DOHH2 (cell line): ENCODE results near the gene CCR9.

Experiments
- H3F3A ChIP-seq: fragments of 200-600 bp; sonication (generic), shearing (Covaris generic); 2 replicates; pipeline ENCODE4 v1.6.0; 2016; ENCODE audit warnings: antibody characterized with exemption, mild to moderate bottlenecking; ENCODE audit not compliant: control insufficient read depth, insufficient read depth
- H3K27ac ChIP-seq: fragments of 200-600 bp; sonication (generic); 2 replicates; pipeline ENCODE4 v1.5.1; 2014; ENCODE audit warnings: low read depth, mild to moderate bottlenecking, low read length, moderate library complexity
- H3K27me3 ChIP-seq: fragments of 200-600 bp; sonication (generic); 2 replicates; pipeline ENCODE4 v1.6.1; 2014; ENCODE audit warnings: mild to moderate bottlenecking, low read length, mixed read lengths; ENCODE audit not compliant: control insufficient read depth
- H3K36me3 ChIP-seq: fragments of 200-600 bp; sonication (generic); 2 replicates; pipeline ENCODE4 v1.6.1; 2014; ENCODE audit warnings: mild to moderate bottlenecking, low read length, moderate library complexity, mixed read lengths; ENCODE audit not compliant: control insufficient read depth
- H3K4me1 ChIP-seq: fragments of 200-600 bp; sonication (generic); 2 replicates; pipeline ENCODE4 v1.6.1; 2014; ENCODE audit warnings: mild to moderate bottlenecking, low read length, mixed read lengths; ENCODE audit not compliant: control insufficient read depth
- H3K4me2 ChIP-seq: fragments of 200-600 bp; sonication (generic); 2 replicates; pipeline ENCODE4 v1.6.0; 2014; ENCODE audit warnings: mild to moderate bottlenecking, low read length, moderate library complexity
- H3K4me3 ChIP-seq: fragments of 200-600 bp; sonication (generic); 2 replicates; pipeline ENCODE4 v1.5.1; 2014; ENCODE audit warnings: mild to moderate bottlenecking, low read length, mixed read lengths
- H3K79me2 ChIP-seq: fragments of 200-600 bp; sonication (generic); 2 replicates; pipeline ENCODE4 v1.6.1; 2014; ENCODE audit warnings: mild to moderate bottlenecking, low read length, mixed read lengths; ENCODE audit not compliant: control insufficient read depth
- H3K9me2 ChIP-seq: fragments of 200-600 bp; sonication (generic); replicated peaks from 2 replicates; pipeline ENCODE4 v1.6.1; 2014; ENCODE audit warnings: mild to moderate bottlenecking, low read length, mixed read lengths; ENCODE audit not compliant: control insufficient read depth
- H3K9me3 ChIP-seq: fragments of 200-600 bp; sonication (generic); 2 replicates; pipeline ENCODE4 v1.6.1; 2014; ENCODE audit warnings: antibody characterized with exemption, low read length, mixed read lengths; ENCODE audit not compliant: control insufficient read depth, insufficient read depth
- H4K20me1 ChIP-seq: fragments of 200-600 bp; sonication (generic); 2 replicates; pipeline ENCODE4 v1.6.0; 2014; ENCODE audit warnings: low read depth, mild to moderate bottlenecking, antibody characterized with exemption, low read length, moderate library complexity; ENCODE audit not compliant: control insufficient read depth, insufficient read depth
- EZH2phosphoT487 ChIP-seq: fragments of 200-600 bp; sonication (generic); IDR thresholded peaks from 2 replicates; pipeline ENCODE4 v1.6.1; 2017; ENCODE audit warnings: borderline replicate concordance, mild to moderate bottlenecking, antibody characterized with exemption, low read length, moderate library complexity, mixed read lengths
- TF ChIP-seq, protein P1 (sequence below): fragments of 200-600 bp; sonication (generic); IDR thresholded peaks from one replicate; pipeline ENCODE4 v1.5.1; 2014; ENCODE audit warnings: antibody characterized with exemption, mild to moderate bottlenecking, low read depth, low read length; ENCODE audit not compliant: poor library complexity, severe bottlenecking

The CCR9 gene

DNA sequence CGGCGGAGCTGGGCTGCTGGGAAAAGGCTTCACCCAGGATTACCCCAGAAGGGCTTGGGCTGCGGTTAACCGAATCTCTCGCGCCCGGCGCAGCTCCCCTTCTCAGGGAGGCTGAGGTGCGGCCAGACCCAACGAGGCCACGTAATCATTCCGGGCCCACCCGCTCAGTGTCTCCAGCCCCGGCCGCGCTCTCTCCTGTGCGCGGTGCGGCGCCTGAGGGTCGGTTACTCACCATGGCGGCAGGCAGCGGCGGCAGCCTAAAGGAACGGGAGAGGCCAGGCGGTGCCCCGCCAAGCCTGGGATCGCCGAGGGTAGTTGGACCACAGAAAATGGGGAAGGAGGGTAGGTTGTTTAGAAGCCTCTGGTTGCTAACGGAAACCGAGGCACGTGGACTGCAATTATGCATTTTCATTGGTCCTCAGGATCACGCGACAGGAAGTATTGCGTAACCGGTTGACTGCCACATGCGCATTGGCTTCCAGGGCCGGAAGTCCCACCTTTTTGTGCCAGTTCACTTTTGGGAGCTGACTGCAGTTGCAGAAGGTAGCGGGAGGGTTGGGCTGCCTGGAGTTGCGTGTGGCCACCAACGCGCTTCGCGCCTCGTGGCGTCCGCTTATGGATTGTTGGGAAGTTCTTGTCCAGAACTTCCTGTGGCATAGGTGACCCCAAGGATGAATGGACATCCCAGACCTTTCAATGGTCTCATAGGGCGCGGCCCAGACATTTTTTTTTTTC lies 44.4 kb upstream of the CCR9 start, which contains the start of gene LZTFL1:
Gene LZTFL1 (minus strand): TSS at position 363 of the 735 bp plus-strand sequence. CDS start 128 bp downstream, at position 235.
- TF ChIP-seq, protein P1, sequence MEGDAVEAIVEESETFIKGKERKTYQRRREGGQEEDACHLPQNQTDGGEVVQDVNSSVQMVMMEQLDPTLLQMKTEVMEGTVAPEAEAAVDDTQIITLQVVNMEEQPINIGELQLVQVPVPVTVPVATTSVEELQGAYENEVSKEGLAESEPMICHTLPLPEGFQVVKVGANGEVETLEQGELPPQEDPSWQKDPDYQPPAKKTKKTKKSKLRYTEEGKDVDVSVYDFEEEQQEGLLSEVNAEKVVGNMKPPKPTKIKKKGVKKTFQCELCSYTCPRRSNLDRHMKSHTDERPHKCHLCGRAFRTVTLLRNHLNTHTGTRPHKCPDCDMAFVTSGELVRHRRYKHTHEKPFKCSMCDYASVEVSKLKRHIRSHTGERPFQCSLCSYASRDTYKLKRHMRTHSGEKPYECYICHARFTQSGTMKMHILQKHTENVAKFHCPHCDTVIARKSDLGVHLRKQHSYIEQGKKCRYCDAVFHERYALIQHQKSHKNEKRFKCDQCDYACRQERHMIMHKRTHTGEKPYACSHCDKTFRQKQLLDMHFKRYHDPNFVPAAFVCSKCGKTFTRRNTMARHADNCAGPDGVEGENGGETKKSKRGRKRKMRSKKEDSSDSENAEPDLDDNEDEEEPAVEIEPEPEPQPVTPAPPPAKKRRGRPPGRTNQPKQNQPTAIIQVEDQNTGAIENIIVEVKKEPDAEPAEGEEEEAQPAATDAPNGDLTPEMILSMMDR = no peak
- TF ChIP-seq EZH2phosphoT487 = no peak
- H3K9me3 ChIP-seq = peaks cover 7% of the 10 kb centered on the region; the same call in 1 of the 2 replicates
- H3K79me2 ChIP-seq = no peaks in the 10 kb centered on the region
- peak within 1 kb of the TSS; percentile 84 for H3K4me3 ChIP-seq
- H4K20me1 ChIP-seq = no peaks in the 10 kb centered on the region
- no peaks in the 10 kb centered on the region for H3K9me2 ChIP-seq
- peak within 1 kb of the TSS; percentile 75 for H3K4me2 ChIP-seq
- H3K27me3 ChIP-seq = no peaks in the 10 kb centered on the region; the same call in 1 of the 2 replicates
- peaks cover 10% of the 10 kb centered on the region for H3K4me1 ChIP-seq
- H3K36me3 ChIP-seq = no peaks in the 10 kb centered on the region
- H3F3A ChIP-seq = no peaks in the 10 kb centered on the region
- H3K27ac ChIP-seq = no peak within 1 kb of the TSS

DNA sequence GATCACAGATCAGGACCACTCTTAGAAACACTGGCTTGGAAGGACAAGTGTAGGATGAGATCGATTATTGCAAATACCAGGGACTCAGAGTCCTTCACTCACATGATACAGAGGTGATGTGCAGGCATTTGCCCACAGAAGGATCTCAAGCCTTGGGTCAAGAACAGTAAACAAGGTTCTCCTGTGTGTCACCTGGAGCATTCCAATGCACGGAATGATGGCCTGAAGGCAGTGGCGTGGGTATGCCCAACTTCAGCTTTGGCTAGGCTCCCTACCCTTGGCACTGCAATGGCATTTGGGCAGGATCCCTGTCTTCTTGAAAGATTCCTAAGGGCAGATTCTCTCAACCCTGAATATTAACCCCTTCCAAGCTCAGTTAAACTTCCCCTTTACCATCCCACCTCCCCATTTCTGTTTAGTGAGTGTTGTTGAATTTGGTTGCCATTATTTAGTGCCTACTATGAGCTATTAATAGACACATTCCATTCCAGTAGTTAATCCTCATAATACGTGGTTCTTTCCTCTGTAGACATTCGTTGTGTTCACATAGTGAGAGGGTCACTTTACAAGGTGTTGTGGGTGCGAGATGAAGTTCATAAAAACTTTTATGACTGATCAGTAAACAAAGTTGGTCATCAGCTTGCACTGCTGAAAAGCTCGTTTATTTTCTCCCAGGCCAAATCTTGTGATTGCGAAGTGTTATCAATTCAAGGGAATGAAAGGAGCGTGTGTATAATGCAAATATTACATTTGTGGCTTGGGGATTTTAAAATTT lies 43.3 kb upstream of the CCR9 start:
- H3K27ac ChIP-seq = no peak overlapping the region
- H3K9me3 ChIP-seq = peaks cover 7% of the 10 kb centered on the region; the same call in 1 of the 2 replicates
- no peak overlapping the region for H3K4me3 ChIP-seq
- H3K79me2 ChIP-seq = no peaks in the 10 kb centered on the region
- H3K4me1 ChIP-seq = peaks cover 10% of the 10 kb centered on the region
- peaks cover 6% of the 10 kb centered on the region; the same call in 1 of the 2 replicates for H3K27me3 ChIP-seq
- no peak for TF ChIP-seq EZH2phosphoT487
- TF ChIP-seq, protein P1 = no peak
- H3F3A ChIP-seq = no peaks in the 10 kb centered on the region
- H4K20me1 ChIP-seq = no peaks in the 10 kb centered on the region
- no peak overlapping the region for H3K4me2 ChIP-seq
- no peaks in the 10 kb centered on the region for H3K36me3 ChIP-seq
- H3K9me2 ChIP-seq = no peaks in the 10 kb centered on the region

DNA sequence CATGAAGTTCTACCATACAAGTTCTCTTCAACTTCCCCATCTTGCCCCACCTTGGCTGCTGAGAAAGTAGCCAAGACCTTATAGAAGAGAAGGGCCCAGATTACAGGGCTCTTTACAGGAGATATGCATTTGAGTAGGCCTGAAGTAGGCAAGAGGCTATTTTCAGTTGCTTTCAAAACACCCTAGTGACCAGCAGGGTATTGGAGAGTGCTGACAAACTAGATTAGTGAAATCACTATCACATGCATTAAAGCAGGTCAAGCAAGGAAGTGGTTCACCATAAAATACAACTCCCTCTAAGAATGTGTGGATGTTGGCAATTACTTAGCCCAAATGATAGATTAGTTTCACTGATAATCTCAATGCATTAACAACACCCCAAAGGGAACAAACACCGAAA lies 41.7 kb upstream of the CCR9 start:
- Histone ChIP-seq H3K4me1 (peaks cover 10% of the 10 kb centered on the region), H3K4me3 (no peak overlapping the region), H3K4me2 (no peak overlapping the region), H3K9me2 (no peaks in the 10 kb centered on the region), H3K79me2 (no peaks in the 10 kb centered on the region), H3K9me3 (peaks cover 7% of the 10 kb centered on the region; the same call in 1 of the 2 replicates), H4K20me1 (no peaks in the 10 kb centered on the region), H3K27ac (no peak overlapping the region), H3F3A (no peaks in the 10 kb centered on the region), H3K27me3 (peaks cover 6% of the 10 kb centered on the region; the same call in 1 of the 2 replicates), H3K36me3 (no peaks in the 10 kb centered on the region)
- no peak for TF ChIP-seq EZH2phosphoT487
- TF ChIP-seq, protein P1 = no peak
